KOPT-K1 (cell line): ENCODE data around the gene TCN2.
"Not testable (repeated sequence)": the region's sequence is repeated elsewhere in the genome, so short reads cannot be mapped to it uniquely, and the experiment has no call there.

Source experiments
- H3K27ac ChIP-seq: fragments of 200-600 bp; sonication (generic); 2 replicates; pipeline ENCODE4 v1.5.1; 2016; ENCODE audit warnings: antibody characterized with exemption, mild to moderate bottlenecking, low read depth, low read length; ENCODE audit not compliant: poor library complexity, severe bottlenecking
- H3K36me3 ChIP-seq: fragments of 200-600 bp; sonication (generic); 2 replicates; pipeline ENCODE4 v1.5.1; 2017; ENCODE audit warnings: antibody characterized with exemption, mild to moderate bottlenecking, low read length, moderate library complexity; ENCODE audit not compliant: insufficient read depth
- H3K9me3 ChIP-seq: fragments of 200-600 bp; sonication (generic); 2 replicates; pipeline ENCODE4 v1.5.1; 2017; ENCODE audit warnings: antibody characterized with exemption, low read length, mild to moderate bottlenecking; ENCODE audit not compliant: insufficient read depth, poor library complexity, severe bottlenecking

Gene TCN2

DNA sequence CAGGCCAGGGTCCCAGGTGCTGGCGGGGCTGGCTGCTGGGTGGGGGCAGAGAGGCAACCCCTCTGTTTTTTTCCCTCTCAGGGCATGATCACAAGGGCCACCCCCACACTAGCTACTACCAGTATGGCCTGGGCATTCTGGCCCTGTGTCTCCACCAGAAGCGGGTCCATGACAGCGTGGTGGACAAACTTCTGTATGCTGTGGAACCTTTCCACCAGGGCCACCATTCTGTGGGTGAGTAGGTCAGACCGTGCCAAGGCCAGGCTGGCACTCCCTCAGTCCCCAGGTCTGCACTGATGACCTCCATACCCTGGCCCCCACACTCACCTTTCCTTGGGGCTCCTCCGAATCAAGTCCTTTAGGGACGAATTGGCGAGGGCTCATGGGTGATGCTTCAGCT, 7.3 kb downstream of the TCN2 start:
- Histone ChIP-seq H3K9me3 (no peaks in the 10 kb centered on the region), H3K27ac (no peak overlapping the region), H3K36me3 (no peaks in the 10 kb centered on the region)

DNA sequence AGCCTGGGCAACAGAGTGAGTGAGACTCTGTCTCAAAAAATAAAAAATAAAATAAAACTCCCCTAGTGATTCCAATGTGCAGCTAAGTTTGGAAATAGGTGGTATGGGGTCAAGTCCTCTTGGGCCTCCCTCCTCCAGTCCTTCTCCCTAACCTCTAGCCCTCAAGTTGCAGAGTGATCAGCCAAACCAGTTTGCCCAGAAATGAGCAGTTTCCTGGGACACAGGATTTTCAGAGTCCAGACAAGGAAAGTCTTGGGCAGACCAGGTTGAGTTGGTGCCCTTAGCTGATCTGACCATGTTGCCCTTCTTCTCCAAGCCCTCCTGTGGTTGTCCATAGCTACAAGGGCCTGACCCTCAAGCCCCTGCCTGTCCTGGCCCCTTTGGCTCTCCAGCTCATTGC, 7.9 kb downstream of the TCN2 start:
- Histone ChIP-seq H3K27ac (no peak overlapping the region), H3K9me3 (no peaks in the 10 kb centered on the region), H3K36me3 (no peaks in the 10 kb centered on the region)

DNA sequence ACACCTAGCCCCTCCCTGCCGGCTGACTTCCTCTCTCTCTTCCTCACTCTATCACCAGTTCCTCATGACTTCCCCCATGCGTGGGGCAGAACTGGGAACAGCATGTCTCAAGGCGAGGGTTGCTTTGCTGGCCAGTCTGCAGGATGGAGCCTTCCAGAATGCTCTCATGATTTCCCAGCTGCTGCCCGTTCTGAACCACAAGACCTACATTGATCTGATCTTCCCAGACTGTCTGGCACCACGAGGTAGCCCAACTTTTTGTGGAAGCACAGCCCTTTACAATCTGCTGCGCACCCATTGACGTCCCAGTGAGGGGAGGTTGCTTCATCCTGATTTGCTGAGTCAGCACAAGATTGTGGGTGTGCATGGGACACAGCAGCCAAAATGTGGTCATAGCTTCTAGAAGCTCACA, 8.6 kb downstream of the TCN2 start:
- no peak overlapping the region for H3K27ac ChIP-seq
- no peaks in the 10 kb centered on the region for H3K36me3 ChIP-seq
- no peaks in the 10 kb centered on the region for H3K9me3 ChIP-seq

DNA sequence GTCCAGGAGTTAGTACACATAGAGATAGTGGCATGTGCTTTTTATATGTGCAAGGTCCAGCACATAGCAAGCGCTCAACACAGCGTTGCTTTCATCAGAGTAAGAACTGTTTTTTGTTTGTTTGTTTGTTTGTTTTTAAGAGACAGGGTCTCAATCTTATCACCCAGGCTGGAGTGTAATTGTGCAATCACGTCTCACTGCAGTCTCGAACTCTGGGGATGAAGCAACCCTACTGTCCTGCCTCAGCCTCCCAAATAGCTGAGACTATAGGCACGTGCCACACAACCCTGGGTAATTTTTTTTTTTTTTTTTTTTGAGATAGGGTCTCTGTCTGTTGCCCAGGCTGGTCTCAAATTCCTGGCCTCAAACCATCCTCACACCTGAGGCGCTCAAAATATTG, 10.8 kb downstream of the TCN2 start:
- H3K9me3 ChIP-seq, result no peaks in the 10 kb centered on the region
- no peaks in the 10 kb centered on the region for H3K36me3 ChIP-seq
- H3K27ac ChIP-seq, result no peak overlapping the region

DNA sequence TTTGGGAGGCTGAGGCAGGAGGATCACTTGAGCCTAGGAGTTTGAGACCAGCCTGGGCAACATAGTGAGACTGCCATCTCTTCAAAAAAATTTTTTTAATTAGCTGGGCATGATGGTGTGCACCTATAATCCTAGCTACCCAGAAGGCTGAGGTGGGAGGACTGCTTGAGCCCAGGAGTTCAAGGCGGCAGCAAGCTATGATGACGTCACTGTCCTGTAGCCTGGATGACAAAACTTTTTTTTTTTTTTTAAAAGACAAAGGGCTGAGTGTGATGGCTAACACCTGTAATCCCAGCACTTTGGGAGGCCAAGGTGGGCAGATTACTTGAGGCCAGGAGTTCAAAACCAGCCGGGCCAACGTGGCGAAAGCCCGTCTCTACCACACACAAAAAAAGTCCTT, 12.9 kb downstream of the TCN2 start:
- H3K9me3 ChIP-seq, H3K36me3 ChIP-seq, H3K27ac ChIP-seq: not testable (repeated sequence)

DNA sequence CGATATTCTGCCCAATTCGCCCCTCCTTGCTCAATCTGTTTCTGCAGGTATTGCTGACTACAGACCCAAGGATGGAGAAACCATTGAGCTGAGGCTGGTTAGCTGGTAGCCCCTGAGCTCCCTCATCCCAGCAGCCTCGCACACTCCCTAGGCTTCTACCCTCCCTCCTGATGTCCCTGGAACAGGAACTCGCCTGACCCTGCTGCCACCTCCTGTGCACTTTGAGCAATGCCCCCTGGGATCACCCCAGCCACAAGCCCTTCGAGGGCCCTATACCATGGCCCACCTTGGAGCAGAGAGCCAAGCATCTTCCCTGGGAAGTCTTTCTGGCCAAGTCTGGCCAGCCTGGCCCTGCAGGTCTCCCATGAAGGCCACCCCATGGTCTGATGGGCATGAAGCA, 19.4 kb downstream of the TCN2 start:
- Histone ChIP-seq H3K27ac (no peak overlapping the region), H3K36me3 (no peaks in the 10 kb centered on the region), H3K9me3 (no peaks in the 10 kb centered on the region)

DNA sequence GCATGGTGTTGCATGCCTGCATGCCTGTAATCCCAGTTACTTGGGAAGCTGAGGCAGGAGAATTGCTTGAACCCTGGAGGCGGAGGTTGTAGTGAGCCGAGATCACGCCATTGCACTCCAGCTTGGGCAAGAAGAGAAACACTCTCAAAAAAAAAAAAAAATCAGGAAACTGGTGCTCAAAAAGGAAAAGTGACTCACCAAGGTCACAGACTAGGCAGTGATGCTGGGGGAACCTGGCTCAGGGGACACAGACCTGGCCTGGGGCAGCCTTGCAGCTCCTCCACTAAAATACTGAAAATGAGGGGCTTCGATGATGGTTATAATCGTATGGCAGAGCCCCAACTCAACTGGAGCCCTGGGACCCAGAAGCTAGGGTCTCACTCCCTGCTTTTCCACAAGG, 20.5 kb downstream of the TCN2 start:
- no peak overlapping the region for H3K27ac ChIP-seq
- H3K36me3 ChIP-seq, result no peaks in the 10 kb centered on the region
- H3K9me3 ChIP-seq, result no peaks in the 10 kb centered on the region

DNA sequence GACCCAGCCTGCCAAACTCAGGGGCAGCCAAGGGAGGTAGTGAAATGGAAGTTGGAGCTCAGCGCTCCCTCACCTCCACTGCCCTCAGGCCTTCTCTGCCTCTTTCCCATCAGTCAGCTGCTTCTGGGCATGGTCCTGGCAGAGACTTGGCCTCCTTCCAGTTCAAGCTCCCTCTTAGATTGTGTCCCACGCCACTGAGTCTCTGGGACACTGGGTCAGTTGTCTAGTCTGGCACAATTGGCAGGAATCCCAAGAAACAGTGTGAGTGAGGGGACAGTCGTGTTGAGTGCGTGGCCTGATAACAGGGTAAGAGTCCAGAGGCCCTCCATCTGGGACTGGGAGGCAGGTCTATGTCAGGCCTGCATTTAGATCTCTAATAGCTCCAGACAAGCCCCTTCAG, 21.5 kb downstream of the TCN2 start:
- Histone ChIP-seq H3K9me3 (no peaks in the 10 kb centered on the region), H3K36me3 (no peaks in the 10 kb centered on the region), H3K27ac (no peak overlapping the region)

DNA sequence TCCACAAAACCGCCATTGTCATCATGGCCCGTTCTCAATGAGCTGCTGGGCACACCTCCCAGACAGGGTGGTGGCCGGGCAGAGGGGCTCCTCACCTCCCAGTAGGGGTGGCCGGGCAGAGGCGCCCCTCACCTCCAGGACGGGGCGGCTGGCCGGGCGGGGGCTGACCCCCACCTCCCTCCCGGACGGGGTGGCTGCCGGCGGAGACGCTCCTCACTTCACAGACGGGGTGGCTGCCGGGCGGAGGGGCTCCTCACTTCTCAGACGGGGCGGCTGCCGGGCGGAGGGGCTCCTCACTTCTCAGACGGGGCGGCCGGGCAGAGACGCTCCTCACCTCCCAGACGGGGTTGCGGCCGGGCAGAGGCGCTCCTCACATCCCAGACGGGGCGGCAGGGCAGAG, 24.5 kb downstream of the TCN2 start:
- not testable (repeated sequence) for H3K27ac ChIP-seq, H3K36me3 ChIP-seq, H3K9me3 ChIP-seq

DNA sequence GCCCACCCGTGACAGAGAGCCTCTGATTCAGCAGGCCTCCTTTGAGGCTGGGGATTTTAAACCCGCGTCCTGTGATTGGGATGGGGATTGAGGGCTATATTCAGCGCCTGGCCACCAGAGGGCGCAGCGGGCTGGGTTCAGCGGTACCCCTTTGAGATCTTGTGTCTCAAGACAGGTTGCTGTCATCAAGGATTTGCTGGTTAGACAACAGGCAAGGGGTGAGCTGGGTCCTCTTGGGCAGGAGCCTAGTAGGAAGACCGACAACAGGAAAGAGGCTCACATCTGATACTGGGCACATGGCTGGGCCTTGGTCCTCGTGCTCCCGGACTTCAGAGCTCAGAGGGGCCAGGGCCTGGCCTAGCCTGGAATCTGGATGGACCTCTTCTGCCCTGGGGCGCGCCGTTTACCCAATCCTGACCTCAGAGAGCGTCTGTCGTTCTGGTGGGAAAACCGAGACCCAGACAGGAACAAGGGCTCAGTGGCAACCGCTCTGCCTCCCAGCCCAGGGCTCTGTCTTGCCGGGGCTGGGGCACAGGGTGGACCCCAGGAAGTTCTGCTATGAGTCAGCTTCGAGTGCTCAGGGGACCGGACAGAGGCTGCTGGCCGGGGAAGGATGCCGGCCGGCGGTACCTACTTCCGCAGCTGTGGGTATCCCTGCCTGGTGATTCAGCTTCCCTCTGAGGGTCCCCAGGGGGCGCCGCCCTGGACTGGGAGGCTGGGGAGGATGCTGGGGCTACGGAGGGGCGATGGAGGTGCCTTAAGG, 27.7 kb downstream of the TCN2 start:
- no peak overlapping the region for H3K27ac ChIP-seq
- no peaks in the 10 kb centered on the region for H3K9me3 ChIP-seq
- no peaks in the 10 kb centered on the region for H3K36me3 ChIP-seq

DNA sequence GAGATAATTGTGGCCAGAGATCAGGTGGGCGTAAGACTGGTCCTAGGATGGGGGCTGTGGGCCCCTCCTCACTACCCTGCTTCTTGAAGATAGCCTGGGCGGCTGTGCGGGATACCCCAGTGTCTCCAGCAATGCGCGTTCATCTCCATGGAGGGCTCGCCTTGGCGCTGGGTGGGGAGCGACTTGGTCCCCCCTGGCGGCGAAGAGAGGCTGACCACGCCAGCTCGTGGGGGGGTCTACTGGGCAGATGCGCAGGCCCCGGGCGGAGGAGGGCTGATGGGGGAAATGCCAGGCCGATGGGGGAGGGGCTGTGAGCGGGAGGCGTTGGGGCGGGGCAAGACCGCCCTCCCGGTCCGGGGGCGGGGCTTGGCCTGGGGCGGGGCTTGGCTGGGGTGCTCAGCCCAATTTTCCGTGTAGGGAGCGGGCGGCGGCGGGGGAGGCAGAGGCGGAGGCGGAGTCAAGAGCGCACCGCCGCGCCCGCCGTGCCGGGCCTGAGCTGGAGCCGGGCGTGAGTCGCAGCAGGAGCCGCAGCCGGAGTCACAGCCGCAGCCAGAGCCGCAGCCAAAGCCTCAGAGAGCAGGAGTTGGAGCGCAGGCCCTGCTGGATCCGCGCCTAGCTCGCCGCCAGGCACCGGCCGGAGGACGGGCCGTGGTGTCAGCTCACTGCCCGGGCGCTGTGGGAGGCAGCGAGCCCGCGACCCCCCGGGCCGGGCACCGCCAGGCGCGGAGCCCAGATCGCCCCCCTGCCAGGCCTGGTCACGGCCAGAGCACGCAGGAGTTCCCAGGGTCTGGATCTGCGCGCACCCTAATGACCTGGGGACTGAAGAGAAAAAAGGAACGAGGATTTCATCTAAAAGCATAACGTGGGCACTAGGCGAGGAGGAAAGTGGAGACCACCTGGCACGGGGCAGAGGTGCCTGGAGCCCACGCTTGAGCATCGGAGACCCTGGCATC, 28.6 kb downstream of the TCN2 start, which contains the start of gene SLC35E4:
TSS of gene SLC35E4 (plus strand) at position 509 of the 953 bp plus-strand sequence. CDS start 670 bp downstream, outside the sequence.
- H3K36me3 ChIP-seq, result no peaks in the 10 kb centered on the region
- H3K9me3 ChIP-seq, result no peaks in the 10 kb centered on the region
- peak within 1 kb of the TSS; percentile 20 for H3K27ac ChIP-seq

DNA sequence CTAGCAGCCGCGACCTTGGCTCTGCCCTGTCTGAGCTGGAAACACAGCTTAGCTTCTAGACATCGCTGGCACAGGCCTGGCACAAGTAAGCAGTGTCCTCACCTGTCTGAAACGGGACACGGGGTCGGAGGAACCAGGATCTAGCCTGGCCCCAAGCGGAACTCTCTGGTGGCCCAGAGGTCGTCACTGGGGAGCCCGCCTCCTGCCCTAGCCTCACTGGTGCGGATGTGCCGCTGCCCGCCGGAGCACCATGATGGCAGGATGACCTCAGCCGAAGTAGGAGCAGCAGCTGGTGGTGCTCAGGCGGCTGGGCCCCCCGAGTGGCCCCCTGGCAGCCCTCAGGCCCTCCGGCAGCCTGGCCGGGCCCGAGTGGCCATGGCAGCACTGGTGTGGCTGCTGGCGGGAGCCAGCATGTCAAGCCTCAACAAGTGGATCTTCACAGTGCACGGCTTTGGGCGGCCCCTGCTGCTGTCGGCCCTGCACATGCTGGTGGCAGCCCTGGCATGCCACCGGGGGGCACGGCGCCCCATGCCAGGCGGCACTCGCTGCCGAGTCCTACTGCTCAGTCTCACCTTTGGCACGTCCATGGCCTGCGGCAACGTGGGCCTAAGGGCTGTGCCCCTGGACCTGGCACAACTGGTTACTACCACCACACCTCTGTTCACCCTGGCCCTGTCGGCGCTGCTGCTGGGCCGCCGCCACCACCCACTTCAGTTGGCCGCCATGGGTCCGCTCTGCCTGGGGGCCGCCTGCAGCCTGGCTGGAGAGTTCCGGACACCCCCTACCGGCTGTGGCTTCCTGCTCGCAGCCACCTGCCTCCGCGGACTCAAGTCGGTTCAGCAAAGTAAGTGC, 29.5 kb downstream of the TCN2 start:
- Histone ChIP-seq H3K9me3 (no peaks in the 10 kb centered on the region), H3K27ac (no peak overlapping the region), H3K36me3 (no peaks in the 10 kb centered on the region)

DNA sequence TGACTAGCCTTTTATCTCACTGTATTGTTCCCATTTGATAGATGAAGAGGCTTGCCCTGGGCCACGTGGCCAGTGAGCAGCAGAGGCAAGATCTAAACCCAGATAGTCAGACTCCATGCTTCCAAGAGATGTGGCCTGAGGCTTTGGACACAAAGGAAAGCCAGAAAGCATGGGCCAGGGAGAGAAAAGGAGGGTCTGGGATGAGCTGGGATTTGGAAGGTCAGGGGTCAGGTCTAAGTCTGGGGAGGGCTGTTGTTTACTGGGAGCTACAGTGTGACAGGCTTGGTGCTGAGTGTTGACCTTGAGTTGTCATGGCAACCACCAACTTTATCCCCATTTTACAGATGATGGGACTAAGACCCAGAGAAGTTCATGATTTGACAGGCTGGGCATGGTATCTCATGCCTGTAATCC, 30.7 kb downstream of the TCN2 start:
- Histone ChIP-seq H3K27ac (no peak overlapping the region), H3K9me3 (no peaks in the 10 kb centered on the region), H3K36me3 (no peaks in the 10 kb centered on the region)

DNA sequence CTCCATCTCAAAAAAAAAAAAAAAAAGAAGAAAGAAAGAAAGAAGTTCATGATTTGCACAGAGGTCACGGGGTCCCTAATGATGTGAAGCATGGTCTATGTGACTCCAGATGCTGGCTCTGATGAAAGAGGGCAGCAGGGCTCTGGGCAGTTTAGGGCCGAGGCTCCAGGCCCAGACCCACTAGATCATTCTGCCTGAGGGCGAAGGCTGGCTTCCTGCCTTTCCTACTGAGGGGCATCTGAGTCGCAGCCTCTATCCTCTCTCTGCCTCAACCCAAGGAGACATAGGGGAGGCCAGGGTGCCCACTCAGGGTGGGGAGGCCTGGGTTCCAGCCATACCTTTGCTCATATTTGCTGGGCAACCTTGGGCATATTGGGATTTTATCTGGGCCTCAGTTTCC, 33.4 kb downstream of the TCN2 start:
- no peaks in the 10 kb centered on the region for H3K9me3 ChIP-seq
- no peaks in the 10 kb centered on the region for H3K36me3 ChIP-seq
- H3K27ac ChIP-seq, result no peak overlapping the region
